GM11168 (cell line): Measurements from ENCODE around the gene EBF3.

Experiments used
- in situ Hi-C: fragments of 300-500 bp; cut with MboI; formaldehyde crosslinking; loops from one replicate; pipeline ENCODE4 v1.12.0; 2022; ENCODE audit warnings: low sequenced_read_pairs; ENCODE audit not compliant: unreplicated experiment

EBF3 gene

GRCh38 chr10:129963641-129964501 is at the start of gene EBF3:
Gene EBF3 (minus strand): TSS chr10:129964274. CDS start chr10:129963768, 506 bp downstream.
- in situ Hi-C loops = loop anchor here (25.0 kb wide), 1 partner anchor 927 kb away; no protein-coding TSS in a partner anchor

DNA sequence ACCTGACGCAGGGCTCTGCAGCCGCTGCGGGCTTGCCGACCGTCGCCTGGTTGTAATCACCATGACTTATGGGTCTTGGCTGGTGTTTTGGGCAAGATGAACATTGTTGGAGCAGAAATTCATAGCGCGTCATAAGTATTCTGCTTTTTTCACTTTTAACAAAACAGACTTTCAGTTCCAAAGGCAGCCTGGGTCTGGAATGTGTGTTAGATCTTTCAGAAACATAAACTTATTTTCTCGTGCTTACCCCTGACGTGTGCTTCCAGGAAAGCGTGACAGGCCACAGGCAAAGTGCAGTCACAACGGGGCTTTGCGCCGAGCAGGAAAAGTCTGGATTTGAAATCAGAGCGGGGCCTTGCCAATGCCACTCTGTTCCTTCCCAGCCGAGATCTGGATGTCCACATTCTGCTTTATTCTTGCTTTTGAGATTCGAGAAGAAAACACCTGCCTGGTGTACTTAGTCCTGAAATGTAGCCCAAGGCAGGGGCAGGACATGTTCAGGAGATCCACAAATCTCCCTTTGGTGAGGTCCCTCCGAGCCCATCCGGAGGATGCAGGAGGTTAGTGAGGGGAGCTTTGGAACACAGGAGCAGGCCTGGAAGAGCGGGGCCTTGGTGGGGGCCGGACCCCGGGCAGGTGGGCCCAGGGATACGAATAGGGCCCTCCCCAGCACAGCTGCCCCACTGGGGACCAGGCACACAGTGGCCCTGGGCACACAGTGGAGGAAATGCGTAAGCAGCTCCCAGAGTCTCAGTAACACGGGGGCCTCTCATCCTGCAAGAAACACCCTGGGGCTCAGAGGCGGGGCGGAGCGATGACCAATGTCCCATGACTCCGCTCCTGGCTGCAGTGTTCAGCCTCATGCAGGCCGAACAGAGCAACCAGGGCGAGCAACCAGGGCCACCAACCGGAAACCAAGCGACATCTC is 49.5 kb upstream of the EBF3 start:
- in situ Hi-C loops = no loop called here

DNA sequence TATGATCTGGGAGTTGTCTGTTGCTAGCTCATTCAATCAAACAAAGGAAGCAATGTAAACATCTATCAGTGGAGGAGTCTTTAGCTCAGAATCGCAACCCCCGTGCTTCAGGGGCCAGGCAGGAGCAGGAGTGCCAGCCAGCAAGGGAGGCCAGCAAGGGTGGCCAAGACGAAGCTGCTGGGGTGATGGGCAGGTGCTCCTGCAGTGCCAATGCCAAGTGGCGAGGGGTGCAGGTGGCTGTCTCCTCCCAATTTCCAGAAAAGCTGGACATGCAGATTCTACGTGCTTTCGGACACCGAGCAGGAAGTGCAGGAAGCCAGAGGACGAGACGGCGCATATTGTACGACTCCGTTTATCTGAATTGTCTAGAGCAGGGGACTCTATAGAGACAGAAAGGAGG is 48.1 kb upstream of the EBF3 start:
- in situ Hi-C loops = no loop called here

GRCh38 chr10:130010653-130011052 is 46.6 kb upstream of the EBF3 start:
- in situ Hi-C loops = no loop called here

DNA sequence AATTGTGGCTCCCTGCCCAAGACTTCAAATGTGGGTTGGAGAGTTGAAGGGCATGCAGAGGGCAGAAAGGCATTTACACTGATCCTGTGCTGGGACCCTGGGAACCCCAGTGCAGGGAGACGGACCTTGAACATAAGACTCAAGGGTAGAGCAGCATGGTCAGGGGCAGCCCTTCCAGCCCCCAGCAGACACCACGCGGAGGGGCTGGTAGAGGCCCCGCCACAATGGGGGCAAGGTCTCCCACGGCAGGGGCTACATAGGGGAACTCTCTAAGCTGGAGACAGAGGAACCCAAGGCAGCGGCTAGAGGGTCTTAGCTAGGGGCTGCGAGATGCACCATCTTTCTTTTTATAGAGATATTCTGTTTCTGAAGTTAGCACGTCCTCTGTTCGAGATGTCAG is 45.2 kb upstream of the EBF3 start:
- in situ Hi-C loops = no loop called here

DNA sequence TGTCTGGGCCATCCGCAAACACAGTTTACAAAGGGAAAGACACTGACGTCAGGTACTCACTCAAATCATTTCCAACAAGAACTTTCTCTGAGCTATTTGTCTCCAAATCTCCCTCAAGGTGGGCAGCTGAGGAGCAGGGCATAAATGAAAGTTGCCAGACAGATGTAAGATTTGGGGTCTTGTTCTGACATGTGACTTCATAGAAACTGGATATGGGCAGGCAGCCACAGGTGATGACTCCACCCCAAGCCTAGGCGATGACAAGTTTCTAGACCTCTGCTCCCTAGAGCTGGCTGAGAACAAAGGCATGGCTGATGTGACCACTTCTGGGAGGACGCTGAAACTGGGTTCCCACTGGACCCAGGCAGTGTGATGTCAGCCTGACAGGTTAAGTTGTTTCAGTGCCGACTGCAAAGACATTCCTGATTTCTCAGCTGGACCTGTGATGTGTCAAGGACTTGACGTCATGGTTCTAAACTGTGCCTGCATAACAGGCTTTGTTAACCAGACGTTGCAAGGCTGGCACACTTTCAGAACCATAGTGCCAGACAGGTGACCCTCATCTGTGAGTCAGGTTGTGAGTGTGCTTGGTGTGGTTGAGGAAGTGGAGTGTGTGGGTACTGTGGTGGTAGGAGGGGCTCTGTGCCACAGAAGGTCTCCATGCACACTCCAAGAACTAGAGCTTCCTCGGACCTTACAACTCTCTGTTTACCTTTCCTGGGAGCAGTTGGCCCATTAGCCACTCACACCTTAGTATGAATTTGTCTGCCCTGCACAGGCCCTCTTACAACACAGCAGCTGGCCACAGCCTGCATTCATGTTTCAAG is 39.9 kb upstream of the EBF3 start:
- in situ Hi-C loops = no loop called here

GRCh38 chr10:130003166-130003565 is 39.1 kb upstream of the EBF3 start:
- in situ Hi-C loops = no loop called here

GRCh38 chr10:130002606-130003005 is 38.5 kb upstream of the EBF3 start:
- in situ Hi-C loops = no loop called here

DNA sequence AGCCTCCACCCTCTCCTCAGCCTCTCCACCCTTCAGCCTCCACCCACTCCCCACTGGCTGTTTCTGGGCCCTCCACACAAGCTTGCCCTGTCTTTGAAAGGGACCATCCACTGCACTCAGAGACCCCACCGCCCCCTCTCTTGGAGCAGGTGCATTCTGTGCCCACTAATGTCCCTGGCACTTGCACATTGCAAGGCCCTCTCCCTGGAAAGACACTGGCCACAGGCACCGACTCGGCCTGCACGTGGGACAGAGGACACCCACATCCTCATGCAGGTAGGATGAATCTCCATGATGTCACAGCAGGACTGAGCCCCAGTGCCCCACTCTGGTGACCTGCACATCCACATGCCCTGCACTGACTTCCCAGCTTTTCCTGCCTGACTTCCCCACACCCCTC is 36.8 kb upstream of the EBF3 start:
- in situ Hi-C loops = no loop called here

GRCh38 chr10:129999140-129999539 is 35.1 kb upstream of the EBF3 start:
- in situ Hi-C loops = no loop called here

- in situ Hi-C loops = no loop called here
Observed at GRCh38 chr10:129993621-129994020, 29.5 kb upstream of the EBF3 start.

DNA sequence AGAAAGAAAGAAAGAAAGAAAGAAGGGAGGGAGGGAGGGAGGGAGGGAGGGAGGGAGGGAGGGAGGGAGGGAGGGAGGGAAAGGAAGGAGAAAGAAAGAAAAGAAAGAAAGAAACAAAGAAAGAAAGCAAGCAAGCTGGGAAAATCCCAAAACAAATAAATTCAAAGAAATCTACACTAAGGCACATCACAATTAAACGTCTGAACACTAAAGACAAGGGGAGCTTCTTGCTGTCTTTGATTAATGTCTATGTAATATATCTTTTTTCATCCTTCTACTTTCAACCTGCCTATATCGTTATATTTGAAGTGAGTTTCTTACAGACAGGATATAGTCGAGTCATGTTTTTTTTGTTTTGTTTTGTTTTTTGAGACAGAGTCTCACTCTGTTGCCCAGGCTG is 28.3 kb upstream of the EBF3 start:
- in situ Hi-C loops = no loop called here

DNA sequence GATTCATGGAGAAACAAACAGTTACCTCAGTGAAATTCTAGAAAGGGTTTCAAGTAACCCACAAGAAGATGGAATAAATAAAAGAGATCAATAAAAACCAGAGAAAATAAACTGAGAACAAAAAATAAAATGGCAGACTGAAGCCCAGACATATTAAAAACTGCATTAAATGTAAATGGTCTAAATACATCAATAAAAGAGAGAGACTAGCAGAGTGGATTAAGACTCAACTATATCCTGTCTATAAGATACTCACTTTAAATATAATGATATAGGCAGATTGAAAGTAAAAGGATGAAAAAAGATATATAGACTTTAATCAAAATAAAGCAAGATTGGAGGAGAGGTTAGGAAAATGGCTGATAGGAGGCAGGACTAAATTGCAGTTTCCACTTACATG is 18.8 kb upstream of the EBF3 start:
- in situ Hi-C loops = no loop called here

GRCh38 chr10:129978980-129979379 is 14.9 kb upstream of the EBF3 start:
- in situ Hi-C loops = no loop called here

DNA sequence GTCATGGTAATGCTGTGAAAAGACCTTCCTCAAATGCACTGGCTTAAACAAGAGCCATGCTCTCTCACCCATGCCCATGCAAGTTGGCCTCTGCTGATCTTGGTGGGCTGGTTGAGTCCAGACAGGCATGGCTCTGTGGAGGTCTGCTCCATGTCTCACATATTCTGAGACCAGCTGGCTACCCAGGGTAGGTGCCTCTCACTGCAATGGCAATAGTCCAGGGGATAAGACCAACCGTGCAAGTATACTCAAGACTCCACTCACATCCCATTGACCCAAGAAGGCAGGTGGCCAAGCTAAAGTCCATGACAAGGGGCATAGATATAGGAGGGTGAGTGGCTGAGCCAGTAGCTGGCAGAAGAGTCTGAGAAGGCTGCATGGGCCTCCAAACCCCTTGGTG is 14.2 kb upstream of the EBF3 start:
- in situ Hi-C loops = no loop called here

DNA sequence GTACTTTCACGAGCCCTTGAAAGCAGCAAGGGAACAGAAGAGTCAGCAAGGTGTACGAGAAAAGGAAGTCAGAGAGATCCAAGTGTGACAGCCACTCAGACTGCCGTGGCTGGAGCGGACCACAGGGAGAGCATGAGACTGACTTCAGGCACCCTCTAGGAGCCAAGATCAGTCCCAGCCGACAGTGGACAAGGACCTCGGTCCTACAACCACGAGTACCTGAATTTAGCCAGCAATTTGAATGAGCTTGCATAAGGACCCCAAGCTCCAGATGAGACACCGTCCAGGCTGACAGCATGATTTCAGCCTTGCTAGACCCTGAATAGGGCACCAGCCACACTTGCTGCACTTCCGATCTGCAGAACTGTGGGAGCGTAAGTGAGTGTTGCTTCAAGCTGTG is 13.7 kb upstream of the EBF3 start:
- in situ Hi-C loops = no loop called here

DNA sequence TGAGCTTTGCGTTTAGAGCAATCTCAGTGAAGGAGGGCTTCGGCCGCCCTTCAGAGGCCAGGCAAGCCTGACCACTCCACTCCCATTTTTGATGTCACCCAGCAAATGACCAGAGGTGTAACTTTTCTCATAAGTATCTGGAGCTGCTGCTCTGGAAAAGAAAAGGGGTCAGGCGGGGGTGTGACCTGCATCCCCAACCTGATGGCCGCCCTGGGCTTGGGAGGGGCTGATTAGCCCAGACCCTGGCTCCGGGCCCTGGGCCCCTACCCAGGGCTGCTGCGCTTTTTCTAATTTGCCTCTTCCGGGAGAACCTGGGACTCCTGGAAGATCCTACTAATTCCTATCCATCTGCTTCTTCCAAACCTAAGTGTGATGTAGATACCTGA is 9.6 kb upstream of the EBF3 start:
- in situ Hi-C loops = loop anchor here (25.0 kb wide), 1 partner anchor 936 kb away; no protein-coding TSS in a partner anchor

DNA sequence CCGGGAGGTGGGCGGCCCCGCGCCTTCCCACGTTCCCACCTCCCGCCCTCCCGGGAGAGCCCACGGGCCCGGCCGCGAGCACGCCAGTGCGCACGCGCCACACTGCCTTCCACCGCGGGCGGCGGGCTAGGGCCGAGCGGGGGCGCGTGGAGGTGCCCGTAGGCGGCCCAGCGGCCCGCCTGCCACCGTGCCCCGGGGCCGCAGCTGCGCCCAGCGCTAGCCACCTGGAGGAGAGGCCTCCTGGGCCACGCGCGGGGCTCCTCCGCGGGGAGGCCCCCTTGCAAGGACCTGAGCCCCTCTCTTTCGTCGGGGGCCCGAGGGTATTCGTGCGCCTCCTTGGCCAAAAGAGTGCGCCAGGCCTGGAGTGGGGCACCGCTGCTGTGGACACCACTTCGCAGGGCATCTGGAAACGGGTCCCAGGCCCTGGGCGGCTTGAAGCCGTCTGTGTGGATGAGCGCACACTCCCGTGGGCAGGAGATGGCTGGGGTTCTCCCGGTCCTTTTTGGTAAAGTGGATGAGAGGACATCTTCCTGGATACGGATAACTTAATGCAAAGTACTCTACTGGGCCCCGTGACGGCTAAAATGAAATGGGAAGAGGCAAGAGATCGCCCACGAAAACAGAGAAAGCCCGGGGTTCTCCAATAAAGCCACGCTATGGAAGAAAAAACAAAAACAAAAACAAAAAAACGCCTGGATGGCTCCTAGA is 9.0 kb upstream of the EBF3 start:
- in situ Hi-C loops = loop anchor here (25.0 kb wide), 1 partner anchor 936 kb away; no protein-coding TSS in a partner anchor

DNA sequence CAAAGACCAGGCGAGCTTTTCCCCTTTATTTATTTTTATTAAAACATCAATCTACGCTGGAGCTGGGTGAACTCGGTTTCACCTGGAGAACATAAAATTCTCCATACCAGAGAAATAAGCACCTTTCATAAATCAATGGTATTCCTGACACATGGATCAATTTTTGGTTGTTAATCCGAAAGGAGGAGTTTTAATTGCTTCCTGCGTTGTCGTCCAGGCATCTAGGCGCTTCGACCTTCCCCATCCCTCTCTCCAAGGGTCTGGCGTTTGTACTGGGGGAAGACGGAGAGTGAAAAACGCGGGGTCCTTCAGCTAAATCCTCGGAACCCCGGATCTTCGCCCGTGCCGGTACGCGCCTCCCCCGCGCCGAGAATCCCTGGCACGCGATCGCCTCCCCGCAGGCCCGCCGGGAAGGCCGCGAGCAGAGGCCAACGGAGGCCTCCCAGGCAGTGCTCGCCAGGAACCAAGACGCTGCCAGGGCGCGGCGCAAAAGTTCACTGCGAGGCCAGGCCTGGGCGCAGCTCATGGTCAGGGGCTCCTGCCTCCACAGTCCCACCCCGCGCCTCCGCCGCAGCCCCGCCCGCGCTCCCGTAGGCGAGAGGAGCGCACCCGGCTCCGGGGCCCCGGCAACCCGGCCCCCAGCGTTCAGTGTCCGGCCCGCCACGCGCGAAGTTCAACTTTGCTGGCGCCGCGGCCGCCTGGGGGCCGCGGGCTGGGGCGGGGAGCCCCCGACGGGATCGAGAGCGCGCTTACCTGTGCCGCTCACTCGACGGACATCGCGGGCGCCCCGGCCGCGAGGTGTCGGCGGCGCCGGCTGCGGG is 8.3 kb upstream of the EBF3 start:
- in situ Hi-C loops = loop anchor here (25.0 kb wide), 1 partner anchor 935 kb away; no protein-coding TSS in a partner anchor
